GM21529 (cell line): ENCODE results near the gene ADD3.
"Not testable (repeated sequence)": the region's sequence is repeated elsewhere in the genome, so short reads cannot be mapped to it uniquely, and the experiment has no call there.

Experiments
- ATAC-seq: cut with Tn5 transposase; IDR thresholded peaks from one replicate; pipeline ENCODE4 v1.9.1; 2021; ENCODE audit not compliant: unreplicated experiment

The ADD3 gene

GRCh38 chr10:109976681-109977080 lies 31.1 kb upstream of the ADD3 start:
- ATAC-seq: no peak

DNA sequence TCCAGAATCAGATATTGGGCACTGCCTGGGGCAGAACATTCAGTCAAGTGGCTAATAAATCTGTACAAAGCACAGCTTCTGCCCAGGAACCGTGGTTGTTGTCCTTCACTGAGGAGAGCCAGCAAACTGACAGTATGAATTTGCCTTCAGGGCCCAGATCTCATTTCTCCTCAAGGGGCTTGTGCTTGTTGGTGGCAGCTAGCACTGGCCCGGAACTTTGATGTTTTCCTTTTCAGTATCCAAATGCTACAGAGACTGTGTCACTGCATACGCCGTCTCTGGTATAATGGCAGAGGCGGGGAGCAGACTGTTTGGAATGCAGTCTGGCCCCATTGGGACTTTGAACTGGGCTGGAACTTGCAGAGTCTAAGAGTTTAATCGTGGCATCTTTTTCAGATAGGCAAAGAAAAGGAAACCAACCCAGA lies 30.4 kb upstream of the ADD3 start:
- ATAC-seq: no peak

DNA sequence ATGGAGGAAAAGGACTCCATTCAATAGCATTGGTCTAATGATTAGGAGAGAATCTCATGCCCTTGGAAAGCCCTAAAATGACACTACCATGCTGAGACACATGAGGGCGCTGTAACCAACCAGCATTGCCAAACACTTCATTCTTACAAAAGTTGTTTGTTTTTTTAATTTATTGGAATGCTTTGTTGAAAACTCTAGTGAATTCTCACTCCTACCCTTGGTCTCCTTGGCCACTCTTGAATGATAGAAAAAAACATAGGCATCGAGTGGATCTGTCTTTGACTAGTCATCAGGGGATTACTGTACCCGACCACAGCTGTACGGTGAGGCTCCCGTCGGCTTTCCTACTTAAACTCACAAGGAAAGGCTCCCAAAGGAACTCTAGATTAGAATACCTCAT lies 29.3 kb upstream of the ADD3 start:
- ATAC-seq: no peak

- ATAC-seq: no peak
These were observed 28.6 kb upstream of the ADD3 start for GRCh38 chr10:109979215-109979614.

DNA sequence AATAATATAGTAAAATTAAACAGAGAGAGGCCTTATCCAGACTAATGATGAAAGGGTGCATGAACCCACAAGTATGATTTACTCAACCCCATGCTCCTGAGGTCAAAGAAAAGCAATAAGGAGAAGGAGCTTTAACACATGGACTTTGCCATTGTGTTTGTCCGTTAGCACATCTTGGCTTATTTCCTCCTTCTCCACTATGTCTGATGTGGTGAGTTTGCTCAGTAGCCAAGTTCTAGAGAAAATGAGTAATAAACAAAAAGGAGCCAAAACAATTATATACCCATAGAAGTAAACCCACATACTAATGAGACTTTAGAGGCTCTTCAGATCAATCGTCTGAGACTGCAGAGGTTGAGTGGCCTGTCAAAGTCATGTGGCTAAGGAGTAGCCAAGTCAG lies 26.1 kb upstream of the ADD3 start:
- no peak for ATAC-seq

DNA sequence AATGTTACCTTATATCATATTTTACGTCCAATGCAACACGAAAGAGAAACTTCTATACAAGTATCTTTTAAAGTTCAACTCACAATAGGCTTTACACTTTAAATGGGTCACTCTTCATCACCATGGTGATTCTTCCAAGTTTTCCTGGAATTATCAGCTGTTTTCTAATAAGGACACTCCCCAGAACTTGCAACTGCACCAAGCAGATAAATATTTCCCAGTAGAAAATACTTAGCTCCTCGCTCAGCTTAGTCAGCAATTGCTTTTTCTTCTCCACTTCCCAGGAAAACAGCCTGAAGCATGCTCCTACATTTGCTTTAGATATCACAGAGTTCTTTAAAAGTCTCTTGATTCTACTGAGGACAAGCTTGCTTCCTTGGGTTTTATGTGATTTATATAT lies 25.7 kb upstream of the ADD3 start:
- ATAC-seq: no peak

DNA sequence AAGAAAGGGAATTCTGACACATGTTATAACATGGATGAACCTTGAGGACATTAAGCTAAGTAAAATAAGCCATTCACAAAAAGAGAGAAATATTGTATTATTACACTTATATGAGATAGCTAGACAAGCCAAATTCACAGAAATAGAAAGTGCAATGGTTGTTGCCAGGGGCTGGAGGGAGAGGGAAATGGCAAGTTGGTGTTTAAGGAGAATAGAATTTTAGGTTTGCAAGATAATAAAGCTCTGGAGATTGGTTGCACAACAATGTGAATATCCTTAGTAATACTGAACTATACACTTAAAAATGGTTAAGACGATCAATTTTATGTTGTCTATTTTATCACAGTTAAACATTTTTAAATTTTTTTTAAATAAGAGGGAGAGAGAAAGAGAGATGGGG lies 25.0 kb upstream of the ADD3 start:
- ATAC-seq: no peak

- no peak for ATAC-seq
These were observed 23.8 kb upstream of the ADD3 start for GRCh38 chr10:109984013-109984412.

GRCh38 chr10:109985768-109986167 lies 22.0 kb upstream of the ADD3 start:
- not testable (repeated sequence) for ATAC-seq

GRCh38 chr10:109987452-109988211 lies 20.2 kb upstream of the ADD3 start:
- ATAC-seq: no peak

DNA sequence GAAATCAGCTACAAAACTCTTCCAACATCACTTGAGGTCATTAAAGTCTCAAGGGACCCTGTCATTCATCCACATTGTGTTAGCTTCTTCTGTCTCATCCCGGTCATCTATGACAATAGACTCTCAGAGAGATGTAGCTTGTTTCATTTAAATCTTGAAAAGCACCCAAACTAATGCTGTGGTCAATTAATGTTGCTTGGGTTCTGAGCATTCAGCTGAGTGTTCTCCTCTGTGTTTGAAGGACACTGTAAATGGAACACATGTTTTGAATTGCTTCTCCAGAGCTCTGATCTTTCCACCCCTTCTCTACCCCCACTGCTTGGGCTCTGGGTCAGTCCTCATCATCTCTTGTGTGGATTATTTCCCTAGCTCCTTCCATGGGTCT lies 19.6 kb upstream of the ADD3 start:
- ATAC-seq: no peak

DNA sequence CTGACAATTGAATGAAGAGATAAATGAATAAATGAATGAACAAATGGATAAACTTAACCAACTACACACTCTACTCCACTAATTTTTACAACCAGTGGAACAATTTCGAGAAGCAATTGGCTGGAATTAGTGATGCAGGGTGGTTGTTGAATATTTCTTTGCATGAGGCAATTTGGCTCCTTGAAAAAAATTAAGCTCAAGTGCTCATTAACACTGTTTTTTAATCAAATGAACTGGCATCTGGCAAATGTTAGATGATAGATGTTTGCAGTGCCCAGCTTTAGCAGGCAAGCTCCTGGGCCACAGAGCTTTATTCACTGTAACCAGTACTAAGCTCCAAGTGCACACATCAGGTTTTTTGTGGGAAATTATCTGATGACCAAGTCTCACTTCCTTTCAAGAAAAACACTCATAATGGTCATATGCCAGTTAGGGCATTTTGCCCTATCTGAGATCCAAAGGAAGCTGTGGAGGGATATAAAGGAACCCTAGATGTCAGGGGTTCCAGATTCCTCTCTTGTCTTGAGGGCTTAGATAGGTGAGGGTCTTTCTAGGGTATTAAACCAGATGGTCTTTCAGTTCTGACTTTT lies 16.4 kb upstream of the ADD3 start:
- no peak for ATAC-seq

- ATAC-seq: no peak
These were observed 15.3 kb upstream of the ADD3 start for GRCh38 chr10:109992485-109992884.

- no peak for ATAC-seq
These were observed 14.0 kb upstream of the ADD3 start for GRCh38 chr10:109993551-109994330.

GRCh38 chr10:109994711-109995577 lies 12.8 kb upstream of the ADD3 start:
- no peak for ATAC-seq

DNA sequence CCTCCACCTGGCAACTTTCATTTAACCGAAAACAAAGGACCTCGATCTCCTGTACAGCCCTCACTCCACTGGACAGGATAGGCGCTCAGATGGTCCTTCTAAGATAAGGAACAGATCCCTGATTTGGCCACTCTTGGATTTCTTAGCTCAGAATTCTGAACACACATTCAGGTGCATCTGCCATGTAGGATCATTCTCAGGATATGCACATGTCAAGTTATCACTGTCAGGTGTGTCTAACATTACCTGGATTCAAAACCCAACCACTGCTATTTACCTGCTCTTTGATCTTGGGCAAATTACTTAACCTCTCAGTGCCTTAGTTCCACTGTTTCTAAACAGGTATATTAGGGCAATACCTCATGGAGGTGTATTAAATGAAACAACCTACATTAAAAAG lies 12.2 kb upstream of the ADD3 start:
- no peak for ATAC-seq

- peak; percentile 65 for ATAC-seq
These were observed 11.6 kb upstream of the ADD3 start for GRCh38 chr10:109996225-109996624.

DNA sequence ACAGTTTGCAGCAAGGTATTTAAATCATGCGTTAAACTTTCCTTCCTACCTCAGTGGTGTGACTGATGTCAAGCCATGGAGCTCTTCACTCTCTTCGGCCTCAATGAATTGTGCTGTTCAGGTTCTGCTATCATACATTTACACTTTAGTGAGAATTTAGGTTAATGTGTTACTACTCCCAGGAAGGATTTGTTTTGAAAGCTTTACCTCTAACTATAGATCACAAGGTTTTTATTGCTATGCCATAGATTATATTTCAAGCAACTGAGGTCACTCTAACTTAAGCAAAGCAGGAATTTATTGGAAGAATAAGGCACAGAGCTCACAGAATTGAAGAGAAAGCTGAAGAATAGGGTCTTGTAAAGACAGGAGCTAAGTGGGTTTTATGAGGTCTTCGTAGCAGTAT lies 11.0 kb upstream of the ADD3 start:
- peak; percentile 36 for ATAC-seq

DNA sequence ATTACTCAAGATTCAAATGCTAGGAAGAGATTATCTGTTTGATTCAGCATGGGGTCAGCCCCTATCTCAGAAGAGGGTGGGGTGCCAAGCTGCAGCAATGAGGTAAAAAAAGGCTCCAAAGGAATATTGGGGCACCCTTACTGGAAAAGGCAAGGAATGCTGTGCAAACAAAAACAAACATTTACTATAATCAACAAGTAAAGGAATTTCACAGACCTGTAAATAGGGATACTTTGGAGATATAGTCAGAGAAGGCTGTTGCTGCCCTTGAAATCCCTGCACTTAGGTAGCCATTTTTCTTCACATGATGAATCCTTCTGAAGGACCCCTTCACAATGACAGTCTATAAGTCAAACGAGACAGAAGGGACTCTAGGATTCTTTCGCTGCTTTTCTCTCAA lies 10.6 kb upstream of the ADD3 start:
- ATAC-seq: no peak

- ATAC-seq: no peak
These were observed 9.3 kb upstream of the ADD3 start for GRCh38 chr10:109998513-109998912.
